LoVo (cell line): ENCODE measurements around the gene RAP1GAP.

Source experiments
- DNase-seq: peaks from one replicate; pipeline ENCODE4 v3.0.0-alpha.2; 2016; ENCODE audit warnings: low spot score

RAP1GAP gene

GRCh38 chr1:21590126-21590880 lies 78.9 kb downstream of the RAP1GAP start:
- no peak for DNase-seq

GRCh38 chr1:21589618-21590017 lies 79.5 kb downstream of the RAP1GAP start:
- DNase-seq, result no peak

GRCh38 chr1:21587602-21587953 lies 81.6 kb downstream of the RAP1GAP start:
- no peak for DNase-seq

GRCh38 chr1:21586846-21587601 lies 82.1 kb downstream of the RAP1GAP start:
- peak; percentile 75 for DNase-seq

- no peak for DNase-seq
Measured at GRCh38 chr1:21586222-21586621, 82.9 kb downstream of the RAP1GAP start.

- no peak for DNase-seq
Measured at GRCh38 chr1:21585037-21585436, 84.1 kb downstream of the RAP1GAP start.

GRCh38 chr1:21584096-21584495 lies 85.1 kb downstream of the RAP1GAP start:
- no peak for DNase-seq

- no peak for DNase-seq
Measured at GRCh38 chr1:21579791-21580190, 89.4 kb downstream of the RAP1GAP start.

GRCh38 chr1:21577933-21578332 lies 91.2 kb downstream of the RAP1GAP start:
- DNase-seq, result no peak

GRCh38 chr1:21577324-21577723 lies 91.8 kb downstream of the RAP1GAP start:
- no peak for DNase-seq

- DNase-seq, result no peak
Measured at GRCh38 chr1:21576798-21577187, 92.4 kb downstream of the RAP1GAP start.

- DNase-seq, result no peak
Measured at GRCh38 chr1:21576031-21576797, 92.9 kb downstream of the RAP1GAP start.

GRCh38 chr1:21575351-21575942 lies 93.7 kb downstream of the RAP1GAP start:
- no peak for DNase-seq

GRCh38 chr1:21574466-21575151 lies 94.5 kb downstream of the RAP1GAP start:
- no peak for DNase-seq

- peak; percentile 32 for DNase-seq
Measured at GRCh38 chr1:21573971-21574465, 95.1 kb downstream of the RAP1GAP start.

- DNase-seq, result no peak
Measured at GRCh38 chr1:21573475-21573874, 95.7 kb downstream of the RAP1GAP start.

- no peak for DNase-seq
Measured at GRCh38 chr1:21572735-21573277, 96.4 kb downstream of the RAP1GAP start.

GRCh38 chr1:21572221-21572620 lies 96.9 kb downstream of the RAP1GAP start:
- DNase-seq, result no peak

GRCh38 chr1:21570885-21571284 lies 98.3 kb downstream of the RAP1GAP start:
- DNase-seq, result no peak

- no peak for DNase-seq
Measured at GRCh38 chr1:21570528-21570875, 98.7 kb downstream of the RAP1GAP start.

- DNase-seq, result no peak
Measured at GRCh38 chr1:21569820-21570527, 99.2 kb downstream of the RAP1GAP start.
